Stimulated activated CD4-positive, alpha-beta T cell treated with anti-CD3 and anti-CD28 coated beads, Interleukin-15, amount 100 ng/mL, for 48 hours (primary cell): ENCODE data around the gene C1orf87.

Experiments used
- DNase-seq, 2 donors: peaks; one replicate each; pipeline ENCODE4 v3.0.0-alpha.2; 2020; ENCODE audit warnings: low read depth in 2 of 2

The C1orf87 gene

GRCh38 chr1:60063561-60063960, 10.0 kb downstream of the C1orf87 start:
- no peak for DNase-seq

- no peak for DNase-seq
Measured at GRCh38 chr1:60059468-60059867, 14.1 kb downstream of the C1orf87 start.

- no peak for DNase-seq
Measured at GRCh38 chr1:60055336-60055735, 18.2 kb downstream of the C1orf87 start.

DNA sequence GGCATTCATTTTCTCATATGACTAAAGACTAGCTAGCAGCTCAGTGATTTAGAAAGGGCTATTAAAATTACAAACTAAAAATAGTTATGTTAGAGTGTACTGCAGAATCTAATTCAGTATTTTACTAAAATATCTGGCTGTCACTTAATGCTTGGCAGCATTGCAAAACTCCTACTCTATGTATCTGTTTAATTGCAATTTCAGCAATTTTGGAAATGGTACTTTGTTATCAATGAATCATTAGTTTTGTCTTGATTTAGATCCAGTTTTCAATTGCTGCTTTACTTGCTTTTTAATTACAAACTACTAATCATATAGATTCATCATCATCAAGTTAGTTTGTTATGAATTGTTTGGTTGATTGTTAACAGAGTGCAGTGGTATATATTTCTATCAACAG, 19.2 kb downstream of the C1orf87 start:
- DNase-seq, result no peak

DNA sequence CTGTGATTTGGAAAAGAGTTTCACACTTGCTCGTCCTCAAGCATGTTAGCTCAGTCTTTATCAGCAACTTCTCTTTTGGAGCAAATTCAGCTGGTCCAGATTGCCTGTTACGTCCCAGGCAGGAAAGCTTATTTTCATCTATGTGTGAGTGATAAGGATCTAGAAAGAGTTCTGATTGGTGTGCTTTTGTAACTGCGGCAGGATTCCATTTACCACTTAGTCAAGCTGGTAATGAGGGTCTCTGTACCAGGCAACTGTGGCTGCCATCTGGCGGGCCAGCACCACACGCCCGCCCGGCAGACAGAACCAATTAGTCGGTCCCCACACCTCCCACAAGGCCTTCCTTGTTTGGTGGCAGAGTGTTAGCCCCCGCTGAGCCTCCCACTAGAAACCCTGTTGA, 21.0 kb downstream of the C1orf87 start:
- no peak for DNase-seq

DNA sequence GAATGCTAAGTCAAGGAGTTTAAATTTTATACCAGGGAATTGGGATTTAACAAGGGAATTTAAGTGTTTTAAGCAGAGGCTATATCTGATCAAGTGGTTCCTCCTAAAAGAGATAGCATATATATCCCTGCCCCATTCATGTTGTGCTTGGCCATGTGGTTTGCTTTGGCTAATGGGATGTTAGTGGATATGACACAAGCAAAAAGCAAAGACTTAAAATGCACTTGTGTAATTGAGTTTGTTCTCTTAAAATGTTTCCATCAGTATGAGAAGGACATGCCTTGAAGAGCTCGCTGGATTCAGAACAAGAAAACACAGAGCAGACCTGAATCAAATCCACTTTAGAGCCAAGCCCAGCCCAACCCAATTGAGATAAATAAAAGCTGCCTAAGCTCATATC, 22.4 kb downstream of the C1orf87 start:
- no peak for DNase-seq

DNA sequence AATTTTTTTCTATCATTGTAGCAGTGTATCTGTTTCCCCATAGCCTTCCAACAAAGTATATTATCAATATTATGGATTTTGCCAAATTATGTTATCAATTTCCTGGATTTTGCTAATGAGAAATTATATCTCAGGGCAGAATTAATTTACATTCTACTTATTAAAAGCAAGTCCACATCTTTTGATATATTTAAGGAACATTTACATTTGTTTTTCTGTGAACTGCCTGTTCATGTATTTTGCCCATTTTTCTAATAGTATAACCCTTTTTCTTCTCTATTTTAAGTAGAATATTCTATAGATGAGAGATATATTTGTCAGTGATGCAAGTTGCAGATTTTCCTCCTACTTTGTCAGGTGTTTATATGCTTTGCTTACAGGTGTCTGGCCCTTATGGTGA, 24.4 kb downstream of the C1orf87 start:
- DNase-seq, result no peak

DNA sequence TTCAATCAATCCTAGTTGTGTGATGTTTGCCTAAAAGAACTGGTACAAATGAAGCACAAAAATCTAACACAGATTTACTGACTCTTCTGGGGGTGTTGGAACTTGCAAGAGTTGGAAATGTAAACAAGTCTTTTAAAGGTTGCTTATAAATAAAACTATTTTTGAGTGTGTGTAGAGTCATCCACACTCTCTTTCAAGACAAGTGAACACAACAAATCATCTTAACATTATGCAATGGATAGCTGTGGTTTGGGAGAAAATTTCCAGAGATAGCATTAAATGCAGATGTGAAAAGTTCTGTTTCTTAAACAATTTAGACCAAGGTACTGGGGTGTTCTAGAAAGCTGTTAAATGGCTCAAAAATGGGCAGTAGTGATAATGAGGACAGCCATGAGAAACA, 28.7 kb downstream of the C1orf87 start:
- no peak for DNase-seq

DNA sequence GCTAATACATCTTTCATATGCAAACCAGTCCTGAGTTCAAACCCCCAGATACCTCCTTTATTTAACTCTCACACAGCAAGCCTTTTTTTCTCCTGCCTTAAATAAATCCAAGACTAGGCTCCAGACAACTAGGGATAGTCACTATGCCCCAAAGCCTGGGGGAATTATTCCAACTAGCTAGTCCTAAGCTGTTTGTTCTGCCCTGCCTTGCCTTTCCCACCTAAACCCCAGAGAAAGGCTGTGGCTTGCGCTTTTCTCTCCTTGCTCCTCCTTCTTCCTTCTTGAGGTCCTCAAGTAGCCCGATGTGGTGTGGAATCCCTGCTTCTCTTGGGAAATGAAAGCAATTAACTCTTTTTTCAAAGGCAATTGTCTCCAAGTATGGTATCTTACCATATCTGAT, 31.8 kb downstream of the C1orf87 start:
- no peak for DNase-seq

DNA sequence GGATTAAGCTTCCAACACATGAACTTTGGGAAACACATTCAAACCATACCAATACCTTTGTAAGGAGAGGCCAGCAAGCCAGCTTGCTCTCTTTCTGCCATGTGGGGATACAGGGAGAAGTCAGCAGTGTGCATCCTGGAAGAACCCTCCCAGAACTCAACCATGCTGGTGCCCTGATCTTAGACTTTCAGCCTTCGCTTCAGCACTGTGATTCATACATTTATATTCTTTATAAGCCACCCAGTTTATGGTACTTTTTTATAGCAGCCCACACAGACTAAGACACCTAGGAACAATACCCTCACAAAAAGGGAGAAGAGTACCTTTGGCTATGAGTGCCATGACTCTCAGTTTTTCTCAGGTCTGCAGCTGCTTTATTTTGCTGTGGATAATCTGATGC, 35.9 kb downstream of the C1orf87 start:
- no peak for DNase-seq

- DNase-seq, result no peak
Measured at GRCh38 chr1:60036856-60037460, 36.6 kb downstream of the C1orf87 start.

- no peak for DNase-seq
Measured at GRCh38 chr1:60035921-60036320, 37.6 kb downstream of the C1orf87 start.

DNA sequence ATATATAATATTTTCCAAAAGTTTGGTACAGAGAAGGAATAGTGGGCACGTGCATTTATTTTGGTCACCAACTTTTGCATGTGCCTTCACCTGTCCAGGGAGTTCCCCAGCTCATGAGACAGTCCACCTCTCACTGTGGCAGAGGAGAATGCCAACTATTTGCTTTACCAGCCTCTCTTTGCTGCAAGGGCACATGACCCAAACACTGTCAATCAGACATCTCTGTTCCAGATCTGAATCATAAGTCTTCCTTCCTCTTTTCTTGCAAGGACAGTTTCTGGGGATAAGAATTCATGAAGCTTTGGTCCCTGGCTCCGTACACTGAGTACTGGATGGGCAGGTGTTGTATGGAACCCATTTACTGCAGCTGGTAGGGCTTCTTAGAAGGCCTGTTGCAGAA, 38.6 kb downstream of the C1orf87 start:
- no peak for DNase-seq

DNA sequence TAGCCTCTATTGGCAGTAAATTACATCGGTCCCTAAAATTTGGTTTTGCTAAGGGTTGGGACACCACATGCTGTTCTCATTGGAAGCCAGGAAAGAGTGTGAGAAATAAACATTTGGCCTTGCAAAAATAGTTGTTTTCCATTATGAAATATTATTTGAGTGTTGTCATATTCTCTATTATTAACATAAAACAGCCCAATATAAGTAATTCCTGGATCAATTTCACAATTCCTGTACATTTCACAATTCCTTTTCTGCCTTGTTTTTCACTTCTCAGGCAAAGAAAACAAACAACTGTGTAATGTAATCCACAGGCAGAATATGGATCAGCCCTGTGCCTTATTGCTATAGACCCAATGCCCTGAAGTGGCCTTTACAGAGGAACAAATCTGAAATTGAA, 40.5 kb downstream of the C1orf87 start:
- no peak for DNase-seq

- DNase-seq, result no peak
Measured at GRCh38 chr1:60031146-60031545, 42.4 kb downstream of the C1orf87 start.

DNA sequence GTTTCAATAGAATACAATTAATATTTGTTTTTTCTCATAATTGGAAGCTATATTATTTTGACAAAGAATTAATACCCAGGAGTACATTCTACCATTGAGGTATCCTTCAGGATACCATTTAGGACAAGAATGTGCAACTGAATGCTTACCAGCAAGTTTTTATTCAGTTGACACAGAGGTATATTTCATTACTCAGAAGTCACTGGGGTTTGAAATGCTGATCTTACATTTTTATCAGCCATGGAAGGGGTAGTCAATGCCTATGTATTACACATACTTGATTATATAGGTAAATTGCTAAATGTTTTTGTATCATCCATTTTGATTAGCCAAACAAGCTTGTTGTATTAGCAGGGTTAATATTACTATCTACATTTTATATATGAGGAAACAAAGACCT, 48.0 kb downstream of the C1orf87 start:
- DNase-seq, result no peak

DNA sequence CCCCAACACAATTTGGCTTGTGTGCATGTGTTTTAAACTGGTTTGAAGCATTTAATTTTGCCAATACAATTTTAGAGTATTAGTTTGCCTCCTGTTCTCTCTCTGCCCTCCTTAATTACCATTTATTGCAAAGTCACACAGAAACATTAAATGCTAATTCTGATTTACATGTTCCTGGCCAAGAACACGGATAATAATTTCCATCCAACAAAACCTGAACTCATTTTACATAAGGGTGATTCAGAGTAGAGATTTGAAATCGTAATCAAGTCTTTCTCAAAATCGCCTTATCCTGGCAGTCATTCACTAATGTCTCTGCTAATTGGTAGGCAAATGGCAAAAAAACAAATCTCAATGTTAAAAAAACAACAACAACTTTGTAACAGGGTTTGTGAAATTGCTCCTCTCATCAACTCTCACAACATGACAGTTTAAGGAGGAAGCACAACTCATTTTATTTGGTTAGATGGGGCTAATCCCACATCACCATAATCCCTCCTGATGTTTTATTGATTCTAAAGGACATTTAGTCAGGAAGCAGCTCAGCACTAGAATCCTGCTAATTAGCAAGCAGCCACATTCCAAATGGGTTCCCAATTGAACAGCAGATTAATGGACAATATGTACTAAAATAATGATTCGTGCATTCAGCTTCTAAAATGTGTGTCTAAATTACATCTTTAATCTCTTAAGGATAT, 55.9 kb downstream of the C1orf87 start:
- no peak for DNase-seq

- DNase-seq, result no peak
Measured at GRCh38 chr1:60010690-60011089, 62.9 kb downstream of the C1orf87 start.

- DNase-seq, result no peak
Measured at GRCh38 chr1:60008500-60008899, 65.1 kb downstream of the C1orf87 start.

DNA sequence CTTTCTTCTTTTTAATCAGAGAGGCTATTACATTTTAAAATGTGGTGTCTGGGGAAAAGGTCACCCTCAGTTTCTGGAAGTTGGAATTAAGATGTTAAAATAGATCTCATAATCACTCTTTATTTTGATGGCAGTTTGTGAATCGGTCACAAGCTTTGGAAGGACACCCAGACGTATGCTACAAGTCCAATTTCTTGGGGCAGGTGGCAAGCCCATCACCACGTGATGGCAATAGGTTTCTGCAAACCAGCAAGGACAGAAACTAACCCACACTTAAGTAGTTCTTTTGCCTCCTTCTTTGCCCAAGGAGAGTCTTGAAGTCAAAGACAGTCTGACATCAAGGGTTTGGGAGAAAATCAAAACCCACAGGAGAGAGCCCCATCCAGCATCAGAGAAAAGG, 72.9 kb downstream of the C1orf87 start:
- DNase-seq, result no peak

DNA sequence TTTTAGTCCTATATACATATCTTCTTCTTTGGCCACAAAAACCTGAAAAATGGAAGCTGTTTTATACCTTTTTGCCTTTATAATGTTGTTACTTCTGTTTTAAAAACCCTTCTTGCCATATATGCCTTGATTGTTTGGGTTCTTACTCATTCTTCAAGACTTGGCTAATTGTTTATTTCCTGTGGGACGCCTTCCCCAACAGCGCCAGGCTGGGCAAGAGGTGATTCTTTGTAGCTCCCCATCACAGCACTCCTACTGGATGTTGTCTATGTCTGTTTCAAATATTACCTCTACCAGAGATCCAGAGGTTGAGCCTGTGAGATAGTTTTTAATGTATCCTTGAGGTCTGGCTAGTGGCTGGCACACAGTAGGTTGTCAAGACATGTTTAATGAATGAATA, 73.8 kb downstream of the C1orf87 start:
- no peak for DNase-seq

DNA sequence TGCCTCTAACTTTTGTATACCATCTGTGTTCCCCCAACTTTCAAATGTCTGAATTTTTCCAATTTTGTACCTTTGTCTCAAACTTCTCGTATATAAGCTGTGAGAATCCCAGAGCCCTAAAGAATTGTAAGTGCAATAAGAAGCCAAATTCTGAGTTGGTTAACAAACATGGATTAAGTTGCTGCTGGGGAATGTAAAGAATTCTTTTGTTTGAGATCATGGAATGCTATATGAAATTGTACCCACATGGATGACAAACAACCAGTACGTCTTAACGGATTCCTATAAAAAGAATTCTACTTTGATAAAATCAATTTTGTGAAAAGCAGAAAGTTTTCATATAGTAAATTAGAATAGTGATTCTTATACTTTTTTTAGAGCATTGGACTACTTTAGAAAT, 74.6 kb downstream of the C1orf87 start:
- DNase-seq, result no peak

DNA sequence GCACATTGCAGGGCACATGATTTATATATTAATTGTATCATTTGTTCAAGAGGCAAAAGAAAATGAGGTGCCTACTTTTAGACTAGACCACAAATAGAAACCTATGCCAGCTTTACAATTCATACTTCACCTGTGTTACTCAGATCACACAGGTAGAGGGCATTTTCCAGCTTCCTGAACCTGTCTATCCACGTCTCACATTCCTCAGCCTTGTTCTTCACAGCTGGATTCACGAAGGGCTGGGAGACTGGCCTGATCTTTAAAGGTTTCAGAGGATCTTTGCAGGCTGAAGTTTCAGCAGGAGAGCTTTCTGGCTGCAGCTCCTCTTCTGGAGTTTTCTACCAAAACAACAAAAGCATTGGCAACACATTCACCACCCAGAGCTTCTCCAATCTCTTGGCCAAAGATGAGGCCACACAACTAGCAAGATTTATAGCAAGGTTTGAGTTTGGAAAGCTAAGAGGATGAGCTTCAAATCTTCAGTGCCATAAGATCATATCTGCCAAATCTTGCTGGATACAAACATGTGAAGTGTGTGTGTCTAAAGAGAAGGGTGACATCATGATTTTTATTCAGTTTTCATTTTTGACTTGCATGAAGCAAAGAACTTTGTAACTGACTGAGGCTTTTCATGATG, 76.0 kb downstream of the C1orf87 start:
- no peak for DNase-seq
